Gastroesophageal sphincter (tissue), 3 donors: ENCODE results near the gene ACOT12.

Experiments used
- EP300 ChIP-seq: sonication (generic); formaldehyde crosslinking; IDR thresholded peaks from one replicate; pipeline ENCODE4 v1.6.1; 2017; ENCODE audit warnings: antibody characterized with exemption, mild to moderate bottlenecking
- POLR2A ChIP-seq, 2 donors: fragments of 450-650 bp; IDR thresholded peaks; one replicate each; pipeline ENCODE4 v1.6.1; 2017; ENCODE audit warnings: antibody characterized with exemption in 2 of 2, mild to moderate bottlenecking in 2 of 2, moderate library complexity in 1 of 2
- POLR2AphosphoS5 ChIP-seq: sonication (generic); formaldehyde crosslinking; IDR thresholded peaks from one replicate; pipeline ENCODE4 v1.6.1; 2017; ENCODE audit warnings: antibody characterized with exemption
- TF ChIP-seq, protein P1 (sequence below), 4 experiments: fragments of 200-600 bp in 2 of 4; fragments of 450-650 bp in 2 of 4; sonication (generic) in 1 of 4; IDR thresholded peaks; one replicate each; pipeline ENCODE4 v1.5.1; 2017 to 2019; ENCODE audit warnings: antibody characterized with exemption in 4 of 4, mild to moderate bottlenecking in 2 of 4, moderate library complexity in 2 of 4

- TF ChIP-seq, protein P1, sequence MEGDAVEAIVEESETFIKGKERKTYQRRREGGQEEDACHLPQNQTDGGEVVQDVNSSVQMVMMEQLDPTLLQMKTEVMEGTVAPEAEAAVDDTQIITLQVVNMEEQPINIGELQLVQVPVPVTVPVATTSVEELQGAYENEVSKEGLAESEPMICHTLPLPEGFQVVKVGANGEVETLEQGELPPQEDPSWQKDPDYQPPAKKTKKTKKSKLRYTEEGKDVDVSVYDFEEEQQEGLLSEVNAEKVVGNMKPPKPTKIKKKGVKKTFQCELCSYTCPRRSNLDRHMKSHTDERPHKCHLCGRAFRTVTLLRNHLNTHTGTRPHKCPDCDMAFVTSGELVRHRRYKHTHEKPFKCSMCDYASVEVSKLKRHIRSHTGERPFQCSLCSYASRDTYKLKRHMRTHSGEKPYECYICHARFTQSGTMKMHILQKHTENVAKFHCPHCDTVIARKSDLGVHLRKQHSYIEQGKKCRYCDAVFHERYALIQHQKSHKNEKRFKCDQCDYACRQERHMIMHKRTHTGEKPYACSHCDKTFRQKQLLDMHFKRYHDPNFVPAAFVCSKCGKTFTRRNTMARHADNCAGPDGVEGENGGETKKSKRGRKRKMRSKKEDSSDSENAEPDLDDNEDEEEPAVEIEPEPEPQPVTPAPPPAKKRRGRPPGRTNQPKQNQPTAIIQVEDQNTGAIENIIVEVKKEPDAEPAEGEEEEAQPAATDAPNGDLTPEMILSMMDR (IDR thresholded peaks at IDR 0.05) = no peak
- no peak for TF ChIP-seq POLR2A (IDR thresholded peaks at IDR 0.05)
- TF ChIP-seq EP300 = no peak
- no peak for TF ChIP-seq POLR2AphosphoS5
These were observed 76.4 kb downstream of the ACOT12 start for GRCh38 chr5:81317536-81317935.
